ENCODE data around the gene ZNF497.
"Not testable (repeated sequence)": the region's sequence is repeated elsewhere in the genome, so short reads cannot be mapped to it uniquely, and the experiment has no call there.

Gene ZNF497

DNA sequence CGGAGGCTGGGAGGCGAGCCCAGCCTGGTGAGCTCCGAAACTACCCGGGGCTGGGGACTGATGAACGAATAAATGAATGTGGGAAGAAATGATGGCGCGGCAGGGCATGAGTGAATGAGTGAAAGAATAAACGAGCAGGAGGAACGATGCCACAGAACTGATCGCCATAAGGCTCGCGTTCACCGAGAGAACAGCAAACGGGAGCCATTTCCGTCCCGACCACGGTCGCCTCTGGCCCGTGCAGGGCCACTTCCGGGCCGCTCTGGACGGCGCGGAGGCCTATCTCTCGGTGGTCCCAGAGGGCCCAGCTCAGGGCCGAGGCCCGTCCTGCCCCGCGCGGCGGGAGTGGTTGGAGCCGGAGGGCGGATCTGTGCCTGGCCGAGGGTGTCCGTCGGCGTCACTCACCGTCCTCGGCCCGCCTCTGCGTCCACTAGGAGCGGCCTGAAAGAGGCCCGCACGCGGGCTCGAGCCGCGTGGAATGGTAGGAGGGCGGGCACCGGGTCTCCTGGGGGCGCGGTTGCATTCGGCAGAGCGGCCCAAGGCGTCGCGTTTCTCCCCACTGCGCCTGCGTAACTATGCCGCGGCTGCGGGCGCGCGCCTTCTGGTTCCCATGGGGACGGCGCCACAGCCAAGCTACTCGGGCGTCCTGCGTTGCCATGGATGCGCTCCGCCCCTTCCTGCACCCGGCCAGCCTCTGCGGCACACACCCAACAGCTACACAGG is at the start of gene ZNF497:
TSS of gene ZNF497 (minus strand) at position 480 of the 723 bp plus-strand sequence. CDS start 5,116 bp downstream, outside the sequence.
- peak; percentile 95 for DNase-seq (ENCODE audit: low read depth in 1 of 2, low spot score in 1 of 2)

DNA sequence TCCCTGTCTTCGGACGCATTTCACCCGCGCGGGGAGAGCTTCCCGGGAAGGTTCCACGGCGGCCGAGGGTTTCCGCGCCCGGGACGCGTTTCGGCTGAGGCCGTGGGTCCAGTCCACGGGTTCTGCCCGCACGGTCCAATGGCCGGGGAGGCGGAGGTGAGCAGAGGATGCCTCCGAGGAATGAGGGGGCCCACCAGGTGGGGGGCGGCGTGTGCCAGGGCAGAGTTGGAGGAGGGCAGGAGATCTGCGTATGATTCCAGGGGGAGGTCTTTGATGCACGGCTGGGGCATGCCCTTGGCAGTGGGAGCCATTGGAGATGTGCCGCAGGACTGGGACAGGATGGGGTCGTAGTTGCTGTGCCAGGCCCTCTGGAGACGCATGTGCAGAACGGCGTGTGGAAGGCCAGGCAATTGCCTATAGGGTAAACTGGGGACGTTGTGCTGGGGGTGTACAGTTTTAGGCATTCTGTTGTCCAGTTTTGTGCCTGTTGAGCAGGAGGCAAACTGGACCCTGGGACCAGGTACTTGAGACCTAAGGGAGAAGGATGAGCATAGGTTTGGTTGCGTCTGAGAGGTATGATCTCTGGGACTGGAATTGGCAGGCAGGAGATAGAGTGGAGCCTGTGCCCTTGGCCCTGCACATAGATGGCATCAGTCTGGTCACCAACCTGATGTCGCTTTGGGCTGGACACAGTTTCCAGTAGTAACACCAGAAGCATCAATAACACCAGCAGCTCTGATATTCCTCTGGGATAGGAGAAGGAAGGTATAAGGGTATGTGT is 46.6 kb upstream of the ZNF497 start:
- DNase-seq (ENCODE audit: low read depth in 1 of 2, low spot score in 1 of 2): no peak

DNA sequence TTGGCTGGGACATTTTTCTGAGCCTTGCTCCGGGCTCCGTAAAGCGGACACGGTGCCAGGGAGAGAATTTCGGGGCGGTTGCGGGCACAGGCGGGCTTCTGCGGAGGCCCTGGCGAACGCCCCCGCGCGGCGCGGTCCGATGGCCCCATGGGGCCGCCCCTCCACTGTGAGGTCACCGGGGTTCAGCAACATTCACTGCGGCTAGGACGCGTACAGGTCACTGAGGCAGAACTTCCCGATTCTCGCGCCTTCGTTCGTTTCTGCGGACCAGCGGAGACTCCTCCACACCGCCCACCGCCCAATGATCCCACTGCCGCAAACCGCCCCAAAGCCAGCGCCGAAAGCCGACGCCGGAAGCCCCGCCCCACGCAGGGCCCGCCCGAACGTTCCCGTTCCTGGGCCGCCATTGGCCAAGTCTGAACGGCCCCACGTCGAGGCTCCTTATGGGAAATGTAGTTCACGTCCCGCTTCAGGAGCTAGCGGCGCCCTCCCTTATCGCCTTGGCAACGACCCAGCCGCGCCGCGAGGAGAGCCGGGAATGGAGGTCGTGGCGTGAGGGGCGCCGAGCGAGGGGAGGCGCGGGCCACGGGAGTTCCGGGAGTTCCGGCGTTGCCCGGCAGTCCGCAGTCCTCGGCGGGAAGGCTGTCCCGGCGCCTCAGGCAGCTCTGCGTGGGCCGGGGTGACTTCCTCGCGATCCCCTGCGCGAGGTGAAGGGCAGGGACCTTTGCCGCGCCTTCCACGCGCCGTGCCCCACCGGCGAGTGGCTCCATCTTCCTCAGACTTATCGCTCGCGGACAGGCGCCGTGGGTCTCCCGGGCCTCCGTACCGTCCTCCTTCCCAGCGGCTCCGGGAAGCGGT is 45.8 kb upstream of the ZNF497 start, which contains the start of gene ZNF584:
TSS of gene ZNF584 (plus strand) at position 498 of the 858 bp plus-strand sequence. CDS start 499 bp downstream, outside the sequence.
- DNase-seq (ENCODE audit: low read depth in 1 of 2, low spot score in 1 of 2): peak; percentile 86 to 91

DNA sequence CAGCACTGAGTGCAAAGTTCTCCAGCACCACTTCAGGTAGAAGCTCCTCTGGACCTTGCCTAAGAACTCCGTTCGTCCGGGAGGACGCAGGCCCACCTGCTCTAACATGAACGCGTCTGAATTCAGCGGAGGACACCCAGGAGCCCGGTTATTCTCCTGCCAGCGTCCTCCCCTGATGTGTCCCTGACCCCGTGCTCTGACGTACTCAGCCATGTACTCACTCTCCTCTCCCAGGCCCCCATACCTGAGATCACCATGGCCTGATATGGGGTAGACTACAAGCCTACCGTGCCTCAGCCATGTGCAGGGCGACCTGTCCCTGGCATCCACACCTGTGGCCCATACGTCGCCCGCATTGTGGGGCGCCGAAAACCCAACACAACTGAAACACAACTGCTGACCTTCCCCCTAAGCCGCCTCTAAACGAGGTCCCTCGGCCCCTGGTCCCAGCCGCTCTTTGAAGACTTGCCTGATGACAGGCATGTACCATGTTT is 45.2 kb upstream of the ZNF497 start:
- DNase-seq (ENCODE audit: low read depth in 1 of 2, low spot score in 1 of 2): no peak

DNA sequence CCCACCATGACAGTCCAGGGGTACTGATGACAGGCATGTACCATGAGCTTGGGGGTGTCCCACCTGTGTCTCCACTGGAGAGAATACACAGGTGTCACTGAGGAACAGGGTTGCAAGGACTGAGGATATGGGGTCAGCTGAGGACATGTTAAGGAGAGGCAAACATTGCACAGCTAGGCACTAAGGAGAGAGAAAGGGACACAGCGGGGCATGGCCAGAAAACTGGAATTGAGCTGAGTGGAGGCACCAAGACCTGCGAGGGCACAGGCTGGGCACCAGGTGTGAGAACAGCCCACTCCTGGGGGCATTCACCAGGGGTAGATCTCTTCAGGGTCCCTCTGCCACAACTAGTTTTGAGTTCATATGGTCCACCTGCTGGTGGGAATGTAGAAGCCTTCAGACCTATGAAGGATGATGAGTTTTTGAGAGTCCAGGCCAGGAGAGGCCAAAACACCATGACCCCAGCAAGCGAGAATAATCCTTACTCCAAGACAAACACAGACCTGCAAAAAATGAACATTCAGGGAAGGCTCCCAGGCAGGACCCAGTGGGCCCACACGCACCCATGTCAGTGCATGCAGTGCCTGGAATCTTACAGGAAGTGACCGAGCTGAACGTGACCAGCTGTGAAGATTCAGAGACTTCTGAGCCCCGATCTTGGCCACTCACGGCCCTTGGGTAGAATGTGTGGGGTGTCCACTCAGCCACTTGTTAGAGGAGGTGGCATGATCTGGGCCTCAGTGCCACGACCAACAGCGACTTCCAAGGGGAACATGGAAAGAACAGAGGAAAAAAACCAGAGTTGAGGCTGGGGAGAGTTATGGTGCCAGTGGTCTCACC is 44.5 kb upstream of the ZNF497 start:
- no peak for DNase-seq (ENCODE audit: low read depth in 1 of 2, low spot score in 1 of 2)

DNA sequence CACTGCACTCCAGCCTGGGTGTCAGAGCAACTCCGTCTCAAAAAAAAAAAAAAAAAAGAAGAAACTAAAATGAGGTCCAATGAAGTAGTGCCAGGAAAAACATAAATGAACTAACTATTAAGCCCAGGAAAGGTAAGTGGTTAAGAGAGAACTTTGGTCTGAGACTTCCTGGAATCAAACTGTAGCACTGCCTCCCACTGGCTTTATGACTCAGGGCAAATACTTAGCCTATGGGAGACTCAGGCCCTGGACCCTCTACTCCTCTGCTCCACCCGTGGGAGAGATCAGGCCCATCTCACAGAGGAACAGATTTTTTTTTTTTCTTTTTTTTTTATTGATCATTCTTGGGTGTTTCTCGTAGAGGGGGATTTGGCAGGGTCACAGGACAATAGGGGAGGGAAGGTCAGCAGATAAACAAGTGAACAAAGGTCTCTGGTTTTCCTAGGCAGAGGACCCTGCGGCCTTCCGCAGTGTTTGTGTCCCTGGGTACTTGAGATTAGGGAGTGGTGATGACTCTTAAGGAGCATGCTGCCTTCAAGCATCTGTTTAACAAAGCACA is 41.4 kb upstream of the ZNF497 start:
- not testable (repeated sequence) for DNase-seq (ENCODE audit: low read depth in 1 of 2, low spot score in 1 of 2)

DNA sequence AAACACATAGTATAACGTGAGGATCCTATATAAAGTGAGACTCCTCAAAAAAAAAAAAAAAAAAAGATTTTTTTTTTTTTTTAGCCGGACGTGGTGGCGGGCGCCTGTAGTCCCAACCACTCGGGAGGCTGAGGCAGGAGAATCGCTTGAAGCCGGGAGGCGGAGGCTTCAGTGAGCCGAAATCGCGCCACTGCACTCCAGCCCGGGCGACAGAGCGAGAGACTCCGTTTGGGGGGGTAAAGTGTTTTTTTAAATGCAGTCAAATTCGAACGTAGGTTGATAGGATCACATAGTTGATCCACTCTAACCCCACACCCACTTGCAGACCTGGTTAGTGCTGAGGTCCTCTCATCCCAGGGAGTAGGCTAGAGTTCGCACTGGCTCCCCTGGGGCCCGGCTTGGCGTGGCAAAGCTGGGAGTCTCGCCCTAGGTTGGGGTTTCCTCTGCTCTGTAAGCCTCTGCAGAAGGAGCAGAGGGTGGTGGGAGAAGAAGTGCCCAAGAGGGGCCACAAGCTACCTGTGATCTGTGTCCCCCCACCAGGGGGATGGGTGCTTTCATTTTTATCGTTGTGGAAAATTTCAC is 39.4 kb upstream of the ZNF497 start:
- no peak for DNase-seq (ENCODE audit: low read depth in 1 of 2, low spot score in 1 of 2)

DNA sequence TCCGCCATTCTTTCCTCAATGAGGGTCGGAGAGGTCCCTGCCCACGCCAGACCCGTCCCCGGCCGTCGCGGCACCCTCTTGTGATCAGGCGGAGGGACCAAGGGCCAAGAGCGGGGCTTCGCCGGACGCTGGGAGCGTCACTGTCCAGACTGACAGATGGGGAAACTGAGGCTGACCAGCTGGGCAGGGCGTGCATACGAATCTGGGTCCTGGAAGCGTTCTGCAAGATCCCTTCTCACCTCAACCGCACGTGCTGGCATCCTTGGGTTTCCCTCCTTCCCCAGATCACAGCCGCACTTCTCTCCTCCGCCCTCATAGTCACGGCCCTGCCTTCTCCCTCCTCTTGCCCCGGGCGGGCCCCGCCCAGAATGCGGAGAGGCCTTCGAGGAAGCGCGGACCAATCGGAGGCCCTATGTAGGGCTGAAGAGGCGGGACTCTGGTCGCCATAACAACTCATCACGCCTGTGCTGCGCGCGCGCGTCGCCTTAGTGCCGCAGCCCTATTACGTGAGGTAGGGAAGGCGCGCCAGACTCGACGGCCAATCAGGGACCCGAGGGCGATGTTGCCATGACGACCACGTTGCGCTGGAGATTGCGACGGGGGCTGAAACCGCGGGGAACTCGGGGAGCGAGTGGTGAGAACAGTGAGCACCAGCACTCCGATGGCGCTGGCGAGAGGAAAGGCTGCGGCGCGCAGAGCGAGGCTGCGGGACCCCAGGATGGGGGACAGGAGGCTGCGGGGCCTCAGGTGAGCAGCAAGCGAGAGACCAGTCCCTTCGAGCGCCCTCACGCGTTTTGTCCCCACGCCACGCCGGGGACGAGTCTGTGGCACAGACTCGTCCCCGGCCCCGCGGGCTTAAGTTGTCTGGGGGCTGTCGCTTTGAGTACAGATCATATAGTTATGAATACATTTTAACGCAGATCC is 38.6 kb upstream of the ZNF497 start:
- DNase-seq (ENCODE audit: low read depth in 1 of 2, low spot score in 1 of 2): peak; percentile 96

DNA sequence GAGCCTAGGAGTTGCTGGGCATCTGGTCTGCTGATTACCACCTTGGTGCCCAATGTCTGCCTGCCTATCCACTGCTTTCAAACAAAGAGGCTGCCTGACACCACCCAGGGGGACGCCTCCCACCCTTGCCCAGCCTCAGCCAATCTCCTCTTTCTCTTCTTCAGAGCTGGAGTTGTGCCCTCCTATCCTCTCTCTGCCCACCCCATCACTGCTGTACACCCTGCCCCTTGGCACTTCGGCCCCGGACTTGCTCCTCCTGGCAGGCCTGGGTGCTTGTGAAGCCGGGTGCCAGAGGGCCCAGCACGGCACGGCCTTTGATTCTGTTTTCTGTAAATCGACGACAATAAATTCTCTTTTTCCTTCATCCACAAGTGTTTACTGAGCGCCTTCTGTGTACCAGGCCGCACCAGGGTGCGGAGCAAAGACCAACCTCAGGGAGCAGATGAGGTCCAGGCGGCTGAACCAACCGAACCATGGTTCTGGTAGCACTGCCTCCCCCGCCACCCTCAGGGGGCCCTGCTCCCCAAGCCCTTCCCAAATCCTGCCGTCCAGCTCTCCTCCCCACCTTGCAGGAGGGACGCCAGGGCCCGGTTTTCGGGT is 37.9 kb upstream of the ZNF497 start:
- no peak for DNase-seq (ENCODE audit: low read depth in 1 of 2, low spot score in 1 of 2)

DNA sequence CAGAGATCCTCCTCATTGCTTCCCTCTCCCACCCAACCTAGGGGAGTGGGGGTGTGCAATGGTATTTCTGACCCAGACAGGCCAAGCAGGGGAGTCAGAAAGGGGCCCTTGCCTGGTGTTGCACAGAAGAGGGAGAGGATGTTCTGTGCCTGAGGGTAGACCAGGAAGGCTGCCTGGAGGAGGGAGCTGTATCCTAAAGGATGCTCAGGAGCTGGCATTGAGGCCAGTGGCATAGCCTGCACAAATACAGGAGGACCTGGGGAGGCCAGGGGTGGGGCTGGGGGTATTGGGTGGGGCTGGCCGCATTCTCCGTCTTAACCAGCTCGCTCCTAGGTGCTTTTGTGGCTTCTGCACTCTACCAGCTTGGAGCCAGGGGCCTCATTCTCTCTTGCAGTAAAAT is 37.4 kb upstream of the ZNF497 start:
- DNase-seq (ENCODE audit: low read depth in 1 of 2, low spot score in 1 of 2): no peak

DNA sequence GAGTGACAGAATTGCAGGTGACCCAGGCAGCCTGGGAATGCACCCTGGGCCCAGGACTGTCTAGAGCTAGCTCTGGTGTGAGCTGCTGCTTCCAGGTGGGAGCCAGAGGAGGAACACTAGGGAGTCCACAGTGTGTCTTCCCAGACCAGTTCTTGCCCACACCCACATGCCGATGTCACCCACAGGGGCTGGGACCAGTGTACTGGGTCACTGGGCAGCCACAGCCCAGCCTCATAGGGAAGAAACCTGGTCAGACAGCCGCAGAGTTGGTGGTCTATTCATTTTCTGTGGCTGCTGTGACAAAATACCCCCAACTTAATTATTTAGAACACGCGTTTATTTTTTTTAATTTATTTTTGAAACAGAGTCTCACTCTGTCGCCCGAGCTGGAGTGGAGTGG is 36.0 kb upstream of the ZNF497 start:
- DNase-seq (ENCODE audit: low read depth in 1 of 2, low spot score in 1 of 2): no peak

DNA sequence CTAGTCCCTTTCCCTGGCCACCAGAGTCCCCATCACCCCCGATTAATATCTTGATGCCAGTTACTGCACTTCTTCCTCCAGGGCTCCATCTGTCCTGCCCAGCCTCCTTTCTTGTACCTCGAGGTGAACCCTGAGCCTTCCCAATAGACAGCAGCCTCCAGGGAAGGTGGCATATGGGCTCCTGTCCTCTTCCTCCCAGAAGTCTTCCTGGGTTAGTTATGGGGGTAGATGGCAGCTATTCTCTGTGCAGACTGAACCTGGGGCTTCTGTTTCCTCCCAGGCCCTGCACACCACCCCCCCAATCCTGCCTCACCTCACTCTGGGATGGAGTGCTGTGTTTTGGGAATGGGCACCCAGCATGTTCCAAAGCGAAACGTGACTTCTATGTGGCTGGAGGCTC is 35.5 kb upstream of the ZNF497 start:
- DNase-seq (ENCODE audit: low read depth in 1 of 2, low spot score in 1 of 2): no peak

DNA sequence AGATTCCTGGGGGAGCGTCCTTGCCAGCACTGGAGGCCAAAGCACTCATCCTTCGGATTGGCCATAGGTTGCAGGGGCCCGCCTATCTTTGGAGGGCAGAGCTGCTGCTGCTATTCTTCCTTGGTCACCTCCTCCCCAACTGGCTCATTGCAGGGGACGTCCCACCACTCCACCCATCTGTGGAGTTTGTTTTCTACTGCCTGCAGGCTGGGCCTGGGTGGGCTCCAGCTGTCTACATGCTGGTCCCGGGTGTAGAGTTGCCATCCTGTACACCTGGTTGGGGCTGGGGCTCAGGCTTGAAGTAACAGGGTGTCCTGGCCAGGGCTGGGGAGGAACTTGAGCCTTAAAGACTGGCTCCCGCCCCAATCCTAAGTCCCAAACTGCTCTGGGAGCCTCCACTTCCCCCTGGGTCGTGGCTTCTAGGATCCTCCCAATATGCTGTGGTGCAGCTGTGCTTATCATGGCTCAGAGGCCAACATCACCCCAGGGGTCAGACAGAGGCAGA is 35.0 kb upstream of the ZNF497 start:
- no peak for DNase-seq (ENCODE audit: low read depth in 1 of 2, low spot score in 1 of 2)

DNA sequence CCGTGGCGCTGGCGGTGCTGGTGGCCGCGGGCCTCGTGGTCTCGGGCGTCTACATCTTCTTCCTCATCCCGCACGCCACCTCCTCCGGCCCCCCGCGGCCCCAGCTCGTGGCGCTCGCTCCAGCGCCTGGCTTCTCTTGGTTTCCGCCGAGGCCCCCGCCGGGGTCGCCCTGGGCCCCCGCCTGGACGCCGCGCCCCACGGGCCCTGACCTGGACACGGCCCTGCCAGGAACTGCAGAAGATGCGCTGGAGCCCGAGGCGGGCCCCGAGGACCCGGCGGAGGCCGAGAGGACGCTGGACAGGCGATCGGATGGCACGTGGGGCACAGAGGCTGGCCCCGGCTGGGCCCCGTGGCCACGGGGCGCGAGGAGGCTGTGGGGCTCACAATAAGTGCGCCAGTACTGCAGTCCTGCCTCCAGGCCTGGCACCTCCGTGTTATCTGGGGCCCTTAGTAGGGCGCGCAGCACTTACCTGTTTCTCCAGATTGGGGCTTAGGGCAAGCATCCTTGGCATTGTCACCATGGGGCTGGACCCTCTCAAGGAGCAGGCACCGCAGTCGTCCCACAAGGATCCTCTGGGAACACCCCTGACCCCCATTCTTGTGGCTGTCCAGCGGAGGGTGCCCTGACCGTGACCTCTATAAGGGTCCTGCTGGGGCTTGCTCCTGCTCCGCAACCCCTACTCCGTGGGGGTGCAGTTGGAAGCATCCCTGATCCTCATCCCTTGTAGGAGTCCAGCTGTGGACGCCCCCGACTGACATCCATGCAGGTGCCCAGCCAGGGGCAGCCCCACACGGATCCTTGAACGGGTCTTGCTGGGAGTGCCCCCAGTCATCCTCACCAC is 34.4 kb upstream of the ZNF497 start:
- DNase-seq (ENCODE audit: low read depth in 1 of 2, low spot score in 1 of 2): no peak

DNA sequence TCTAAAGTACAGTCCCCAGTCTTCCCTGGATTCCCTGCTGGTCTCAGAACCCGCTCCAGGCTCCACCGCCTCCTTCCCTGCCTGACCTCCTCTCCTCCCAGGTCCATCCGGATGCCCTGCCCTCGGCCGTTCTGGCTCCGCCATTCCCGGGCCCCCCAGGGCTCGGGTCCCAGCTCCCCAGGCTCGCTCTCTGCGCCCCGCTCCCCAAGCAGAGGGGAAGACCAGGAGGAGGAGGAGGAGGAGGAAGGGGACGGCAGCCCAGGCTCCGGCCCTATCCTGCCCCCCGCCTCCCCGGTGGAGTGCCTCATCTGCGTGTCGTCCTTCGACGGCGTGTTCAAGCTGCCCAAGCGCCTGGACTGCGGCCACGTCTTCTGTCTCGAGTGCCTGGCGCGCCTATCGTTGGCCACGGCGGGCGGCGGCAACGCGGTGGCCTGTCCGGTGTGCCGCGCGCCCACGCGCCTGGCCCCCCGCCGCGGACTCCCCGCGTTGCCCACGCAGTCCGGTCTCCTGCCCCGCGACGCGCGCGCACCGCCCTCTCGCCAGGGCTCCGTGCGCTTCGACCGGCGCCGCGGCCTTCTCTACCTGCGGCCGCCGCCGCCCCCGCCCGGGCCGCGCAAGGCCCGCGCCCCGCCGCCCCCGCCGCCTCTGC is 33.6 kb upstream of the ZNF497 start:
- peak in 1 of 2 donors; percentile 28 for DNase-seq (ENCODE audit: low read depth in 1 of 2, low spot score in 1 of 2)

DNA sequence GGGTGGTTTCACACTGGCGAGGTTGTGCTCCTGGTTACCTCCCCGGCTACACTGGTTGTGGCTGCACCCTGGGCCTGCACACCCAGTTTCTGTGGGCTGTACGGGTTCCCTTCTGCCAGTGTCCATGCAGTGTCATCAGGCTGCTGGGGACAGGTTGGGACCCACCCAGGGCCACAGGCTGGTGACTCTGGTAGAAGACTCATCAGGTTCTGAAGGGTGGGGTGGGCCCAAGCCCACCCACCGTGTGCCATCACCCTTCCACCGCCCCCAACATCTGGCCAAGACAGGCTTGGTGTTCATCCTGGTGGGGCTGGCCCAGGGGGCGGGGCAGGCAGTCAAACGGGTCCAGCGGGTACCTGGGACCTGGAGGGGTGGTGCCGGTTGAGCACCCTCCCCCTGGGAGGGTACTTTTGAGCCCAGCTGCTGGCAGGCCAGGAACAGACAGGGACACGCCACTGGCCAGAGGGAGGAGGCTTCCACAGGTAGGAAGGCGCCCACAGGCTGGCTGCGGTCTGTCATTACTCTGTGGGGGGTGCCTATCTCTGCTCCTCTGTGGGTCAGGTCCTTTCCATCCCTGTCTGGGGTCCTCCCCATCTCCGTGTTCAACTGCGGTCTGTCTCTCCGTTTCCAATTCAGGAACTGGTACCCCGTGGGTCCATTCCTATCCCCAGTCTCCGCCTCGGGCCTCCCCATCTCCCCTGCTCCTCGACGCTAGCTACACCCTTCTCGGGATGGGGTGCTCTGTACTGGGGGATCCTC is 32.8 kb upstream of the ZNF497 start, which contains the start of gene RNF225:
TSS of gene RNF225 (plus strand) at position 437 of the 759 bp plus-strand sequence. CDS start 434 bp downstream, outside the sequence.
- DNase-seq (ENCODE audit: low read depth in 1 of 2, low spot score in 1 of 2): no peak
